K562 (cell line): ENCODE results near the gene PPY. TPM values are rescaled to one million over a fixed set of nuclear protein-coding genes. Genes with fewer than 3 reads are reported as not detected.
A peak's percentile ranks its signal among the peaks of the same experiment; 100 is the strongest.

ENCODE experiments used
- ARID3B ChIP-seq: fragments of 250-450 bp; sonication (Bioruptor Pico); IDR thresholded peaks from 2 replicates; pipeline ENCODE4 v1.4.0; 2020; ENCODE audit warnings: borderline replicate concordance
- CREBBP ChIP-seq: IDR thresholded peaks from one replicate; pipeline ENCODE4 v1.6.1; 2012; ENCODE audit warnings: low read depth, mild to moderate bottlenecking, control low read depth, inconsistent platforms, low read length
- CTCFL ChIP-seq: IDR thresholded peaks from 2 replicates; pipeline ENCODE4 v1.6.1; 2011; ENCODE audit warnings: borderline replicate concordance, low read depth, mild to moderate bottlenecking, moderate library complexity, low read length; ENCODE audit not compliant: insufficient read depth, poor library complexity, severe bottlenecking
- DLX4 ChIP-seq: fragments of 250-450 bp; sonication (Bioruptor Pico); IDR thresholded peaks from 2 replicates; pipeline ENCODE4 v1.6.1; 2021; ENCODE audit warnings: mild to moderate bottlenecking
- HNRNPH1 ChIP-seq: fragments of 200-400 bp; formaldehyde crosslinking; optimal IDR thresholded peaks from 2 replicates; pipeline ENCODE3; 2017; ENCODE audit warnings: low read depth, mild to moderate bottlenecking, low read length, moderate library complexity
- IRF1 ChIP-seq: sonication (generic); formaldehyde crosslinking; IDR thresholded peaks from 2 replicates; pipeline ENCODE4 v1.8.0; 2022; ENCODE audit warnings: missing genetic modification reagents, mild to moderate bottlenecking, borderline replicate concordance
- KHSRP ChIP-seq: fragments of 450-650 bp; IDR thresholded peaks from 2 replicates; pipeline ENCODE4 v1.6.1; 2017
- KLF10 ChIP-seq: fragments of 250-450 bp; sonication (Bioruptor Pico); IDR thresholded peaks from 2 replicates; pipeline ENCODE4 v1.6.1; 2021; ENCODE audit warnings: matching md5 sums
- MLLT1 ChIP-seq, 2 experiments: fragments of 450-650 bp; IDR thresholded peaks; 2 replicates each; pipeline ENCODE4 v1.6.1; 2016
- NFIC ChIP-seq: fragments of 450-650 bp; IDR thresholded peaks from 2 replicates; pipeline ENCODE4 v1.6.1; 2017; ENCODE audit warnings: mild to moderate bottlenecking, inconsistent platforms
- PHF8 ChIP-seq: fragments of 200-600 bp; sonication (generic); IDR thresholded peaks from 2 replicates; pipeline ENCODE4 v1.6.1; 2012; ENCODE audit warnings: mixed run types, mild to moderate bottlenecking, inconsistent platforms, low read length, moderate library complexity, borderline replicate concordance
- POLR3A ChIP-seq: IDR thresholded peaks from 2 replicates; pipeline ENCODE4 v1.6.1; 2011; ENCODE audit warnings: borderline replicate concordance, mild to moderate bottlenecking, moderate library complexity; ENCODE audit not compliant: insufficient read length, insufficient read depth; ENCODE audit errors: extremely low read depth
- RBM14 ChIP-seq: fragments of 200-400 bp; formaldehyde crosslinking; IDR thresholded peaks from 2 replicates; pipeline ENCODE4 v1.6.1; 2018; ENCODE audit warnings: low read depth, mild to moderate bottlenecking, low read length, moderate library complexity, borderline replicate concordance; ENCODE audit not compliant: insufficient read depth
- RHOXF2B ChIP-seq: fragments of 250-450 bp; sonication (Bioruptor Pico); conservative IDR thresholded peaks from 2 replicates; pipeline ENCODE4 v1.5.1; 2021
- SIN3B ChIP-seq: fragments of 450-650 bp; IDR thresholded peaks from 2 replicates; pipeline ENCODE4 v1.6.1; 2017; ENCODE audit warnings: low read depth, mild to moderate bottlenecking, moderate library complexity
- SREBF2 ChIP-seq: sonication (generic); formaldehyde crosslinking; IDR thresholded peaks from 2 replicates; pipeline ENCODE4 v1.4.0; 2020; ENCODE audit warnings: mild to moderate bottlenecking, missing genetic modification reagents
- TOE1 ChIP-seq, 2 experiments: fragments of 450-650 bp in 1 of 2; sonication (generic) in 1 of 2; formaldehyde crosslinking in 1 of 2; IDR thresholded peaks; 2 replicates each; pipeline versions ENCODE4 v1.7.1 to v1.8.0; 2016 to 2022; ENCODE audit warnings: borderline replicate concordance in 2 of 2, mild to moderate bottlenecking in 2 of 2, antibody characterized with exemption in 1 of 2, inconsistent platforms in 1 of 2, low read depth in 1 of 2, missing genetic modification reagents in 1 of 2, moderate library complexity in 1 of 2
- ZBTB17 ChIP-seq: fragments of 450-650 bp; formaldehyde crosslinking; IDR thresholded peaks from 2 replicates; pipeline ENCODE4 v1.4.0; 2020; ENCODE audit warnings: mild to moderate bottlenecking
- ZNF184 ChIP-seq: sonication (generic); formaldehyde crosslinking; IDR thresholded peaks from 2 replicates; pipeline ENCODE4 v1.5.0; 2020; ENCODE audit warnings: missing genetic modification reagents
- ZNF212 ChIP-seq: fragments of 450-650 bp; formaldehyde crosslinking; IDR thresholded peaks from 2 replicates; pipeline ENCODE4 v1.4.0; 2020; ENCODE audit warnings: mild to moderate bottlenecking
- ZNF76 ChIP-seq: fragments of 250-450 bp; sonication (Bioruptor Pico); IDR thresholded peaks from 2 replicates; pipeline ENCODE4 v1.4.0; 2020; ENCODE audit warnings: mild to moderate bottlenecking, moderate library complexity, borderline replicate concordance
- ZNF785 ChIP-seq: fragments of 250-450 bp; sonication (Bioruptor Pico); IDR thresholded peaks from 2 replicates; pipeline ENCODE4 v1.4.0; 2020; ENCODE audit warnings: mild to moderate bottlenecking
- polyA plus RNA-seq, 8 experiments: library from polyadenylated mRNA; depleted of rRNA in 4 of 8; stranded (reverse) in 5 of 8; unstranded in 3 of 8; fragments of >200 nt; fragmentation: Nextera tagmentation in 2 of 8; fragmentation: Illumina TruSeq in 1 of 8; extraction: Ambion mirVana in 2 of 8; extraction: Trizol in 1 of 8; gene quantifications; 2 replicates each; pipeline versions ENCODE4 v1.2.1 to v1.2.3, GENCODE V29; 2011 to 2014; ENCODE audit warnings: inconsistent platforms in 1 of 8, missing spikeins in 1 of 8
- total RNA-seq, 7 experiments: library from RNA; depleted of rRNA in 6 of 7; stranded (reverse); fragments of >200 nt in 6 of 7; fragmentation: Illumina TruSeq in 2 of 7; extraction: Trizol in 2 of 7; gene quantifications; 2 replicates each; pipeline versions ENCODE4 v1.2.1 to v1.2.3, GENCODE V29; 2011 to 2021; ENCODE audit warnings: low replicate concordance in 1 of 7

PPY gene
- total and polyA plus RNA-seq, 9 of the 15 experiments (the other 6 are each of a cell fraction or from before 2014, with no cell fraction given) = not detected

DNA sequence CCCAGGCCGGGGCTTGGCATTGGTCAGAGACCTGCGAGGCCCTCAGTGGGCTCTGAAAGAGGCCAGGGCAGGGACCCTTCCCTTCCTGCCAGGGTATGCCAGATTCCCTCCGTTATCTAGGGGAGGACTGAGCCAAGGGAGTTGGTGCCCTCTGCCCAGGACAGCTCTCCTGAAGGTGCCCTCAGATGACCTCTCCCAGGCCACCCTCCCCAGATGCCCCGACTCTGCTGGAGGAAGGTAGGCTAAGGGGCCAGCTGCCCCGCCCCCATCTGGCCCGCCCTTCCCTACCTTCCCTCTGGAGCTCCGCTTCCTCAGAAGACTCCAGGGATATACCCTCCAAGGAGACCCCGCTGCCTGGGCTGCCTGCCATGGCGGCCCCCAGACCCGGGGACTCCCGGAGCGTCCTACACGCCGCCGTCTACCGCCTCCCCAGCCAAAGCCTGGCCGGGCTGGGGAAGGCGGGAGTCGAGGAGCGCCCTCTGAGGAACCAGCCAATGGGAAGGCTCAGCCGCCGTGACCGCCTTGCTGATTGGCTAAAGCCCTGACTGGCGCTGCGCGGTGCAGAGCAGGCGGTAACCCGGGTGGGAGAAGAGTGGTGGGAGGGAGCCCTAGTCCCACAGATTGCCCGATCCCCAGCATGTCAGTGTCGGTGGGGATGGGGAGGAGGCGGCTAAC lies 42.0 kb downstream of the PPY start (continued):
- no peak for TF ChIP-seq CTCFL
- no peak for TF ChIP-seq SREBF2
- TF ChIP-seq RBM14 = no peak
- TF ChIP-seq ZNF212 (CRISPR knock-in tag) = no peak
- no peak for TF ChIP-seq TOE1 (IDR thresholded peaks at IDR 0.05; ENCODE audit: borderline replicate concordance)
- 0 out of 2 replicates have a peak, but pooled peaks have one; percentile 74 for TF ChIP-seq TOE1 (CRISPR knock-in tag; IDR thresholded peaks at IDR 0.05; ENCODE audit: borderline replicate concordance, low read depth)
- TF ChIP-seq ZNF184 = no peak
- no peak for TF ChIP-seq POLR3A
- TF ChIP-seq PHF8 = no peak
- TF ChIP-seq NFIC = no peak
- no peak for TF ChIP-seq CREBBP
- TF ChIP-seq ARID3B (CRISPR knock-in tag) = no peak
- TF ChIP-seq RHOXF2B (CRISPR knock-in tag) = no peak
- TF ChIP-seq KHSRP = no peak
- TF ChIP-seq ZNF76 (CRISPR knock-in tag) = no peak
- TF ChIP-seq ZBTB17 (CRISPR knock-in tag) = no peak
- no peak for TF ChIP-seq MLLT1 (IDR thresholded peaks at IDR 0.05)
- TF ChIP-seq ZNF785 (CRISPR knock-in tag) = no peak
- no peak for TF ChIP-seq DLX4 (CRISPR knock-in tag)
- no peak for TF ChIP-seq KLF10 (CRISPR knock-in tag)
- TF ChIP-seq IRF1 (CRISPR knock-in tag) = no peak
- TF ChIP-seq HNRNPH1 = no peak
- no peak for TF ChIP-seq SIN3B
